Stomach (tissue), 4 donors: Measurements from ENCODE around the gene LRATD1.

ENCODE experiments used
- EP300 ChIP-seq: sonication (generic); formaldehyde crosslinking; IDR thresholded peaks from one replicate; pipeline ENCODE4 v1.6.1; 2017; ENCODE audit warnings: antibody characterized with exemption
- POLR2A ChIP-seq, 4 donors: fragments of 450-650 bp; IDR thresholded peaks; one replicate each; pipeline ENCODE4 v1.6.1; 2016; ENCODE audit warnings: antibody characterized with exemption in 4 of 4, control low read depth in 2 of 4, mild to moderate bottlenecking in 1 of 4, moderate library complexity in 1 of 4
- POLR2AphosphoS5 ChIP-seq, 3 donors: sonication (generic); formaldehyde crosslinking; IDR thresholded peaks; one replicate each; pipeline ENCODE4 v1.6.1; 2016; ENCODE audit warnings: antibody characterized with exemption in 3 of 3
- TF ChIP-seq, protein P1 (sequence below), 7 experiments: fragments of 450-650 bp in 4 of 7; fragments of 200-600 bp in 3 of 7; sonication (generic) in 3 of 7; IDR thresholded peaks; one replicate each; pipeline ENCODE4 v1.5.1; 2016 to 2019; ENCODE audit warnings: antibody characterized with exemption in 7 of 7, control low read depth in 2 of 7, mild to moderate bottlenecking in 1 of 7

- TF ChIP-seq, protein P1, sequence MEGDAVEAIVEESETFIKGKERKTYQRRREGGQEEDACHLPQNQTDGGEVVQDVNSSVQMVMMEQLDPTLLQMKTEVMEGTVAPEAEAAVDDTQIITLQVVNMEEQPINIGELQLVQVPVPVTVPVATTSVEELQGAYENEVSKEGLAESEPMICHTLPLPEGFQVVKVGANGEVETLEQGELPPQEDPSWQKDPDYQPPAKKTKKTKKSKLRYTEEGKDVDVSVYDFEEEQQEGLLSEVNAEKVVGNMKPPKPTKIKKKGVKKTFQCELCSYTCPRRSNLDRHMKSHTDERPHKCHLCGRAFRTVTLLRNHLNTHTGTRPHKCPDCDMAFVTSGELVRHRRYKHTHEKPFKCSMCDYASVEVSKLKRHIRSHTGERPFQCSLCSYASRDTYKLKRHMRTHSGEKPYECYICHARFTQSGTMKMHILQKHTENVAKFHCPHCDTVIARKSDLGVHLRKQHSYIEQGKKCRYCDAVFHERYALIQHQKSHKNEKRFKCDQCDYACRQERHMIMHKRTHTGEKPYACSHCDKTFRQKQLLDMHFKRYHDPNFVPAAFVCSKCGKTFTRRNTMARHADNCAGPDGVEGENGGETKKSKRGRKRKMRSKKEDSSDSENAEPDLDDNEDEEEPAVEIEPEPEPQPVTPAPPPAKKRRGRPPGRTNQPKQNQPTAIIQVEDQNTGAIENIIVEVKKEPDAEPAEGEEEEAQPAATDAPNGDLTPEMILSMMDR (IDR thresholded peaks at IDR 0.05), result no peak
- TF ChIP-seq EP300, result no peak
- TF ChIP-seq POLR2A (IDR thresholded peaks at IDR 0.05), result no peak
- no peak for TF ChIP-seq POLR2AphosphoS5 (IDR thresholded peaks at IDR 0.05)
These were observed 18.5 kb upstream of the LRATD1 start for GRCh38 chr2:14614017-14614416.
